ENCODE measurements around the gene LTBP1.
"Not testable (repeated sequence)": the region's sequence is repeated elsewhere in the genome, so short reads cannot be mapped to it uniquely, and the experiment has no call there.

The LTBP1 gene

GRCh38 chr2:33167622-33168245 lies 221.0 kb downstream of the LTBP1 start:
- Histone ChIP-seq H3K9me3 (no peaks in the 10 kb centered on the region), H3K27ac (no peak overlapping the region), H3K36me3 (no peaks in the 10 kb centered on the region), H3K9ac (no peak overlapping the region), H3K4me2 (no peak overlapping the region), H3K27me3 (no peaks in the 10 kb centered on the region), H3K4me3 (no peak overlapping the region), H3K4me1 (no peaks in the 10 kb centered on the region), H4K20me1 (no peaks in the 10 kb centered on the region)
- TF ChIP-seq Cebpa-rat (IDR thresholded peaks at IDR 0.05) = no peak

- no peaks in the 10 kb centered on the region for H3K9me3 ChIP-seq
- TF ChIP-seq Cebpa-rat (IDR thresholded peaks at IDR 0.05) = no peak
- H3K4me2 ChIP-seq = no peak overlapping the region
These were observed 221.7 kb downstream of the LTBP1 start for GRCh38 chr2:33168425-33168824.

GRCh38 chr2:33168922-33169321 lies 222.2 kb downstream of the LTBP1 start:
- Histone ChIP-seq H3K36me3 (no peaks in the 10 kb centered on the region), H3K4me3 (no peak overlapping the region), H4K20me1 (no peaks in the 10 kb centered on the region), H3K4me2 (no peak overlapping the region), H3K9me3 (no peaks in the 10 kb centered on the region), H3K9ac (no peak overlapping the region), H3K4me1 (no peaks in the 10 kb centered on the region), H3K27me3 (no peaks in the 10 kb centered on the region), H3K27ac (no peak overlapping the region)
- no peak for TF ChIP-seq Cebpa-rat (IDR thresholded peaks at IDR 0.05)

More at GRCh38 chr2:33168425-33168824, 221.7 kb downstream of the LTBP1 start:
- Histone ChIP-seq H3K9ac (no peak overlapping the region), H3K36me3 (no peaks in the 10 kb centered on the region), H3K4me1 (no peaks in the 10 kb centered on the region), H3K4me3 (no peak overlapping the region), H3K27me3 (no peaks in the 10 kb centered on the region), H3K27ac (no peak overlapping the region), H4K20me1 (no peaks in the 10 kb centered on the region)

GRCh38 chr2:33170251-33170650 lies 223.5 kb downstream of the LTBP1 start:
- not testable (repeated sequence) for H3K27ac ChIP-seq, H3K4me3 ChIP-seq, H3K9me3 ChIP-seq, H3K4me2 ChIP-seq, H3K9ac ChIP-seq, H3K4me1 ChIP-seq, H3K36me3 ChIP-seq, H4K20me1 ChIP-seq, H3K27me3 ChIP-seq

DNA sequence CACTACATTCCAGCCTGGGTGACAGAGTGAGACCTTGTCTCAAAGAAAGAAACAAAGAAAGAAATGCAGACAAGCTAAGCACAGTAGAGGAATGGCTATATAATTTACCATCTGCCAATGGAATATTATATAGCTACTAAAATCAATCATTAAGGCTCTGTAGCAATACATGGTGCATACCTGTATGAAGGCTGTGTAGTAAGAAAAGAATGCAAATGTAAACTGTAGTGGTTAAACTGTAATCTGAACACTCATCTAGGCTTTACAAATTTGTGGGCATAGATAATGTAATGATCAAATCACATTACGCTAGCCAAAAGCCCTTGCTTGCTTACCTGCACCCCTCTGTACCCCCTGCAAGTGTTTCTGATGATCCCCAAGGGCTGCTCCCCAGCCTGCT lies 230.9 kb downstream of the LTBP1 start:
- H4K20me1 ChIP-seq = no peaks in the 10 kb centered on the region
- H3K27me3 ChIP-seq = no peaks in the 10 kb centered on the region
- H3K4me3 ChIP-seq = no peak overlapping the region
- no peaks in the 10 kb centered on the region for H3K9me3 ChIP-seq
- H3K4me2 ChIP-seq = no peak overlapping the region
- no peak overlapping the region for H3K9ac ChIP-seq
- no peaks in the 10 kb centered on the region for H3K36me3 ChIP-seq
- TF ChIP-seq Cebpa-rat (IDR thresholded peaks at IDR 0.05) = no peak
- H3K4me1 ChIP-seq = no peaks in the 10 kb centered on the region
- H3K27ac ChIP-seq = no peak overlapping the region

DNA sequence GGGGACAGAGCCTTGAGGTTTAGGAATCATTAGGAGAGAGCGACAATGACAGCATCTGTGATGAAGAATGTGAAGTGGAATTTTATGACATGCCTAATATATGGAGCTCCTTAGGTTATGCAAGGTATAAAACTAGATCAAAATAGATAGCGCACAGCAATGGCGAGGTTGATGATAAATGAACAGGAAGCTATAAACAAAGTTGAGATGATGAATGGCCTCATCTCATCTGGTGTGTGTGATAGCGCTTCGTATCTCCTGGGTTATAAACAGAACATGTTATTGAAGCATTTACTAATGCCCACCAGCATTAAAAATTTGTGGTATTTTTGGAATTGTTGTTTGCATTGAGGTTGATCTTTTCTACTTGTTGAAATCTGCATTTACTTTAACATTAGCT lies 231.5 kb downstream of the LTBP1 start:
- H4K20me1 ChIP-seq = no peaks in the 10 kb centered on the region
- no peak overlapping the region for H3K4me2 ChIP-seq
- H3K27ac ChIP-seq = no peak overlapping the region
- no peak overlapping the region for H3K9ac ChIP-seq
- H3K27me3 ChIP-seq = no peaks in the 10 kb centered on the region
- H3K4me1 ChIP-seq = no peaks in the 10 kb centered on the region
- no peak for TF ChIP-seq Cebpa-rat (IDR thresholded peaks at IDR 0.05)
- no peaks in the 10 kb centered on the region for H3K9me3 ChIP-seq
- H3K4me3 ChIP-seq = no peak overlapping the region
- H3K36me3 ChIP-seq = no peaks in the 10 kb centered on the region

GRCh38 chr2:33180915-33181314 lies 234.2 kb downstream of the LTBP1 start:
- no peak overlapping the region for H3K9ac ChIP-seq
- no peaks in the 10 kb centered on the region for H3K4me1 ChIP-seq
- TF ChIP-seq Cebpa-rat (IDR thresholded peaks at IDR 0.05) = no peak
- H3K4me2 ChIP-seq = no peak overlapping the region
- no peaks in the 10 kb centered on the region for H3K9me3 ChIP-seq
- no peak overlapping the region for H3K4me3 ChIP-seq
- no peaks in the 10 kb centered on the region for H4K20me1 ChIP-seq
- no peaks in the 10 kb centered on the region for H3K27me3 ChIP-seq
- H3K36me3 ChIP-seq = no peaks in the 10 kb centered on the region
- no peak overlapping the region for H3K27ac ChIP-seq

- no peak overlapping the region for H3K27ac ChIP-seq
- no peaks in the 10 kb centered on the region for H3K27me3 ChIP-seq
- no peaks in the 10 kb centered on the region for H3K9me3 ChIP-seq
- H3K4me3 ChIP-seq = no peak overlapping the region
- H4K20me1 ChIP-seq = no peaks in the 10 kb centered on the region
- no peaks in the 10 kb centered on the region for H3K36me3 ChIP-seq
- no peak for TF ChIP-seq Cebpa-rat (IDR thresholded peaks at IDR 0.05)
- no peak overlapping the region for H3K9ac ChIP-seq
- H3K4me2 ChIP-seq = no peak overlapping the region
- H3K4me1 ChIP-seq = no peaks in the 10 kb centered on the region
These were observed 234.7 kb downstream of the LTBP1 start for GRCh38 chr2:33181466-33181865.

GRCh38 chr2:33184041-33184440 lies 237.3 kb downstream of the LTBP1 start:
- H4K20me1 ChIP-seq = no peaks in the 10 kb centered on the region
- no peak for TF ChIP-seq Cebpa-rat (IDR thresholded peaks at IDR 0.05)

GRCh38 chr2:33186937-33187336 lies 240.2 kb downstream of the LTBP1 start:
- Histone ChIP-seq H3K4me3 (no peak overlapping the region), H4K20me1 (no peaks in the 10 kb centered on the region), H3K4me1 (no peaks in the 10 kb centered on the region), H3K4me2 (no peak overlapping the region), H3K27ac (no peak overlapping the region), H3K9ac (no peak overlapping the region), H3K27me3 (no peaks in the 10 kb centered on the region), H3K9me3 (no peaks in the 10 kb centered on the region), H3K36me3 (no peaks in the 10 kb centered on the region)
- TF ChIP-seq Cebpa-rat (IDR thresholded peaks at IDR 0.05) = no peak

More at GRCh38 chr2:33184041-33184440, 237.3 kb downstream of the LTBP1 start:
- H3K4me3 ChIP-seq = no peak overlapping the region
- no peaks in the 10 kb centered on the region for H3K4me1 ChIP-seq
- H3K27ac ChIP-seq = no peak overlapping the region
- no peaks in the 10 kb centered on the region for H3K9me3 ChIP-seq
- no peak overlapping the region for H3K9ac ChIP-seq
- H3K36me3 ChIP-seq = no peaks in the 10 kb centered on the region
- H3K27me3 ChIP-seq = no peaks in the 10 kb centered on the region
- no peak overlapping the region for H3K4me2 ChIP-seq

- Histone ChIP-seq H4K20me1 (no peaks in the 10 kb centered on the region), H3K4me3 (no peak overlapping the region), H3K9ac (no peak overlapping the region), H3K9me3 (no peaks in the 10 kb centered on the region), H3K4me1 (no peaks in the 10 kb centered on the region), H3K4me2 (no peak overlapping the region), H3K27me3 (no peaks in the 10 kb centered on the region), H3K36me3 (no peaks in the 10 kb centered on the region), H3K27ac (no peak overlapping the region)
- TF ChIP-seq Cebpa-rat (IDR thresholded peaks at IDR 0.05) = no peak
These were observed 242.0 kb downstream of the LTBP1 start for GRCh38 chr2:33188799-33189198.

All from BLaER1 (cell line).